ENCODE results near the gene LRP1.

DNA sequence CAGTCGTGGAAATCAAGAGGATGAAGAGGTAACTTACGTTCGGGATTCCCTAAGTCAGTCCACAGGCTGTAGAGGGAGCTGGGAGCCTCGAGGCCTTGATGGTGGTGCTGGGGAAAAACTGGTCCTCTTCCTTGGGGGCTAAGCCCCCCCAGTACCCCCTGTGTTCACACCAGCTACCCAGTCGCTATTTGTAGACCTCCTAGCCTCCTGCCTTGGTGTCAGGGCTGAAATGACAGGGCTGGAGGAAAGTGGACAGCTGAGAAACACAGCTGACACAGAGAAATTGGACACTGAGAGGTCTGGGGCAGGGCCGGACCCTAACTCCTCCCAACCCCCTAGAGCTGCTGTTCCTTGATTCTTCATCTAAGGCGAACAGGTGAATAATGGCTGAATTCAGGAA is 122.7 kb downstream of the LRP1 start, which contains the start of gene STAC3:
- TF ChIP-seq EZH2 (conservative IDR thresholded peaks at IDR 0.05; ENCODE audit: low read depth, low read length), result no peak
- no peak for TF ChIP-seq ZC3H13 (CRISPR knock-in tag; IDR thresholded peaks at IDR 0.05)
- no peak for TF ChIP-seq ZNF282 (IDR thresholded peaks at IDR 0.05; ENCODE audit: partially characterized antibody)
- TF ChIP-seq, protein P1, sequence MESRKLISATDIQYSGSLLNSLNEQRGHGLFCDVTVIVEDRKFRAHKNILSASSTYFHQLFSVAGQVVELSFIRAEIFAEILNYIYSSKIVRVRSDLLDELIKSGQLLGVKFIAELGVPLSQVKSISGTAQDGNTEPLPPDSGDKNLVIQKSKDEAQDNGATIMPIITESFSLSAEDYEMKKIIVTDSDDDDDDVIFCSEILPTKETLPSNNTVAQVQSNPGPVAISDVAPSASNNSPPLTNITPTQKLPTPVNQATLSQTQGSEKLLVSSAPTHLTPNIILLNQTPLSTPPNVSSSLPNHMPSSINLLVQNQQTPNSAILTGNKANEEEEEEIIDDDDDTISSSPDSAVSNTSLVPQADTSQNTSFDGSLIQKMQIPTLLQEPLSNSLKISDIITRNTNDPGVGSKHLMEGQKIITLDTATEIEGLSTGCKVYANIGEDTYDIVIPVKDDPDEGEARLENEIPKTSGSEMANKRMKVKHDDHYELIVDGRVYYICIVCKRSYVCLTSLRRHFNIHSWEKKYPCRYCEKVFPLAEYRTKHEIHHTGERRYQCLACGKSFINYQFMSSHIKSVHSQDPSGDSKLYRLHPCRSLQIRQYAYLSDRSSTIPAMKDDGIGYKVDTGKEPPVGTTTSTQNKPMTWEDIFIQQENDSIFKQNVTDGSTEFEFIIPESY (CRISPR knock-in tag; IDR thresholded peaks at IDR 0.05), result no peak
- TF ChIP-seq, protein P2, sequence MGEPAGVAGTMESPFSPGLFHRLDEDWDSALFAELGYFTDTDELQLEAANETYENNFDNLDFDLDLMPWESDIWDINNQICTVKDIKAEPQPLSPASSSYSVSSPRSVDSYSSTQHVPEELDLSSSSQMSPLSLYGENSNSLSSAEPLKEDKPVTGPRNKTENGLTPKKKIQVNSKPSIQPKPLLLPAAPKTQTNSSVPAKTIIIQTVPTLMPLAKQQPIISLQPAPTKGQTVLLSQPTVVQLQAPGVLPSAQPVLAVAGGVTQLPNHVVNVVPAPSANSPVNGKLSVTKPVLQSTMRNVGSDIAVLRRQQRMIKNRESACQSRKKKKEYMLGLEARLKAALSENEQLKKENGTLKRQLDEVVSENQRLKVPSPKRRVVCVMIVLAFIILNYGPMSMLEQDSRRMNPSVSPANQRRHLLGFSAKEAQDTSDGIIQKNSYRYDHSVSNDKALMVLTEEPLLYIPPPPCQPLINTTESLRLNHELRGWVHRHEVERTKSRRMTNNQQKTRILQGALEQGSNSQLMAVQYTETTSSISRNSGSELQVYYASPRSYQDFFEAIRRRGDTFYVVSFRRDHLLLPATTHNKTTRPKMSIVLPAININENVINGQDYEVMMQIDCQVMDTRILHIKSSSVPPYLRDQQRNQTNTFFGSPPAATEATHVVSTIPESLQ (CRISPR knock-in tag; conservative IDR thresholded peaks at IDR 0.05), result no peak
- no peak for TF ChIP-seq ASH2L (IDR thresholded peaks at IDR 0.05; ENCODE audit: insufficient read length, low read depth, low read length)
- no peak for TF ChIP-seq PAX8 (CRISPR knock-in tag; IDR thresholded peaks at IDR 0.05; ENCODE audit: borderline replicate concordance)
- TF ChIP-seq, protein P3, sequence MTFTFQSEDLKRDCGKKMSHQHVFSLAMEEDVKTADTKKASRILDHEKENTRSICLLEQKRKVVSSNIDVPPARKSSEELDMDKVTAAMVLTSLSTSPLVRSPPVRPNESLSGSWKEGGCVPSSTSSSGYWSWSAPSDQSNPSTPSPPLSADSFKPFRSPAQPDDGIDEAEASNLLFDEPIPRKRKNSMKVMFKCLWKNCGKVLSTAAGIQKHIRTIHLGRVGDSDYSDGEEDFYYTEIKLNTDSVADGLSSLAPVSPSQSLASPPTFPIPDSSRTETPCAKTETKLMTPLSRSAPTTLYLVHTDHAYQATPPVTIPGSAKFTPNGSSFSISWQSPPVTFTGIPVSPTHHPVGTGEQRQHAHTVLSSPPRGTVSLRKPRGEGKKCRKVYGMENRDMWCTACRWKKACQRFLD (CRISPR knock-in tag; IDR thresholded peaks at IDR 0.05; ENCODE audit: borderline replicate concordance), result no peak
- no peak for TF ChIP-seq NFE2L1 (CRISPR knock-in tag; IDR thresholded peaks at IDR 0.05; ENCODE audit: borderline replicate concordance)
- no peak for TF ChIP-seq FOXJ3 (CRISPR knock-in tag; IDR thresholded peaks at IDR 0.05; ENCODE audit: borderline replicate concordance)
- TF ChIP-seq HNRNPLL (IDR thresholded peaks at IDR 0.05; ENCODE audit: low read depth, low read length, poor library complexity, severe bottlenecking), result no peak
- TF ChIP-seq ZNF790 (CRISPR knock-in tag; IDR thresholded peaks at IDR 0.05; ENCODE audit: borderline replicate concordance), result no peak
- TF ChIP-seq, protein P4, sequence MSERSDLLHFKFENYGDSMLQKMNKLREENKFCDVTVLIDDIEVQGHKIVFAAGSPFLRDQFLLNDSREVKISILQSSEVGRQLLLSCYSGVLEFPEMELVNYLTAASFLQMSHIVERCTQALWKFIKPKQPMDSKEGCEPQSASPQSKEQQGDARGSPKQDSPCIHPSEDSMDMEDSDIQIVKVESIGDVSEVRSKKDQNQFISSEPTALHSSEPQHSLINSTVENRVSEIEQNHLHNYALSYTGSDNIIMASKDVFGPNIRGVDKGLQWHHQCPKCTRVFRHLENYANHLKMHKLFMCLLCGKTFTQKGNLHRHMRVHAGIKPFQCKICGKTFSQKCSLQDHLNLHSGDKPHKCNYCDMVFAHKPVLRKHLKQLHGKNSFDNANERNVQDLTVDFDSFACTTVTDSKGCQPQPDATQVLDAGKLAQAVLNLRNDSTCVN (CRISPR knock-in tag; IDR thresholded peaks at IDR 0.05; ENCODE audit: borderline replicate concordance), result no peak
- TF ChIP-seq NR3C1 (CRISPR knock-in tag; IDR thresholded peaks at IDR 0.05), result no peak

Measured in HepG2 (cell line).